GM06990 (cell line): ENCODE results near the gene MDFIC2.
A peak's percentile ranks its signal among the peaks of the same experiment; 100 is the strongest.

ENCODE experiments used
- DNase-seq: peaks from one replicate; pipeline ENCODE4 v3.0.0-alpha.2; 2011; ENCODE audit not compliant: insufficient read length; ENCODE audit errors: extremely low read depth
- H3K27me3 ChIP-seq: replicated peaks from 2 replicates; pipeline ENCODE4 v1.6.0; 2011; ENCODE audit warnings: low read length; ENCODE audit not compliant: control insufficient read depth, insufficient read depth
- H3K36me3 ChIP-seq: 2 replicates; pipeline ENCODE4 v1.5.1; 2011; ENCODE audit warnings: low read length; ENCODE audit not compliant: control insufficient read depth, insufficient read depth
- H3K4me3 ChIP-seq: replicated peaks from 2 replicates; pipeline ENCODE4 v1.5.1; 2011; ENCODE audit warnings: low read depth, mild to moderate bottlenecking, control low read depth, low read length
- CTCF ChIP-seq: IDR thresholded peaks from 2 replicates; pipeline ENCODE4 v1.5.1; 2011; ENCODE audit warnings: low read length, control low read depth, mild to moderate bottlenecking, inconsistent platforms; ENCODE audit not compliant: insufficient read depth, poor library complexity, severe bottlenecking

The MDFIC2 gene

DNA sequence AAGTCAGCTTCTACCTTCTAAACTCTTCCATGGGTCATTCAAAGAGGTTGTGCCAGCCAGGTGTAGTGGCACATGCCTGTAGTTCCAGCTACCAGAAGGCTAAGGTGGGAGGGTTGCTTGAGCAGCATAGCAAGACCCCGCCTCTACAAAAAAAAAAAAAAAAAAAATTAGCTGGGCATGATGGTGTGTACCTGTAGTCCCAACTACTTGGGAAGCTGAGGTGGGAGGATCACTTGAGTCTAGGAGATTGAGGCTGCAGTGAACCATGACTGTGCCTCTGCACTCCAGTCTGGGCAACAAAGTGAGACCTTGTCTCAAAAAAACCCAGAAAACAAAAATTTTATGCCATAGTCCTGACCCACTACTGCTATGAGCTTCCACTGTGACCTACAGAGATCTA lies 126.8 kb downstream of the MDFIC2 start:
- Histone ChIP-seq H3K4me3 (no peak overlapping the region), H3K27me3 (no peaks in the 10 kb centered on the region), H3K36me3 (no peaks in the 10 kb centered on the region)
- DNase-seq, result no peak
- no peak for TF ChIP-seq CTCF

DNA sequence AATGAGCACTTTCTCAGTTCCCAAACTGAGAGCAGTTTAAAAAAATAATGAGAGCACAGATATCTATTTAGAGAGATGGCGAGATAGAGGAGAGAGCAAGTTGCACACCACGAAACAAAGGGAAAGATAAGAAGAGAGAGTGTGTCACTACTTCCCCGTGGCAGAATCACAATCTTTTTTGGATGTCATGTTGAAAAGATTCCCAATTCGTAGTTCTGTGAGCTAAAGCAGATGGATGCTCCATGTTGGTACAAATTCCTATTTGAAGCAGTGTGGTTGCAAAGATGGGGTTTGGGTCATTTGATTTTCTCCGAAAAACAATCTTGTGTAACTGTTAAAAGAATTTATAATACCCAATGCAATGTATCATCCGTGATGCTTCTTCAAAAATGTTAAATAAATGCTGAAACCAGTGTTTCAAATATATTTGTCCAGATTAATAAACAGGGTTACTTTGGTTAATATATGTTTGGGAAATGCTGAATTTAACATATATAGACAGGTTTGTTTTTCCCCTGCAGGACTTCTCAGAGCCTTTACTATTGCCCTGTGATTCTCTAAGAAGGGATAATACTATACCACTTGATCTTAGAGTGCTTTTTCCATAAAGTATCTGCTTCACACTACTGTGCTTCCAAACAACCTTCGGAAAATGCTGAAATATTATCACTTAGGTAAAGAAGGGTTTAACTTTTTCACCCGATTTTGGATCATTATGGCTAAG lies 128.5 kb downstream of the MDFIC2 start:
- Histone ChIP-seq H3K36me3 (no peaks in the 10 kb centered on the region), H3K4me3 (no peak overlapping the region), H3K27me3 (no peaks in the 10 kb centered on the region)
- DNase-seq, result no peak
- TF ChIP-seq CTCF, result no peak

- no peaks in the 10 kb centered on the region for H3K36me3 ChIP-seq
- H3K4me3 ChIP-seq, result no peak overlapping the region
- no peak for DNase-seq
- no peaks in the 10 kb centered on the region for H3K27me3 ChIP-seq
- no peak for TF ChIP-seq CTCF
These were observed 130.3 kb downstream of the MDFIC2 start for GRCh38 chr3:70182166-70182565.

GRCh38 chr3:70180664-70181063 lies 131.8 kb downstream of the MDFIC2 start:
- Histone ChIP-seq H3K27me3 (no peaks in the 10 kb centered on the region), H3K36me3 (no peaks in the 10 kb centered on the region), H3K4me3 (no peak overlapping the region)
- peak; percentile 24 for DNase-seq
- no peak for TF ChIP-seq CTCF

DNA sequence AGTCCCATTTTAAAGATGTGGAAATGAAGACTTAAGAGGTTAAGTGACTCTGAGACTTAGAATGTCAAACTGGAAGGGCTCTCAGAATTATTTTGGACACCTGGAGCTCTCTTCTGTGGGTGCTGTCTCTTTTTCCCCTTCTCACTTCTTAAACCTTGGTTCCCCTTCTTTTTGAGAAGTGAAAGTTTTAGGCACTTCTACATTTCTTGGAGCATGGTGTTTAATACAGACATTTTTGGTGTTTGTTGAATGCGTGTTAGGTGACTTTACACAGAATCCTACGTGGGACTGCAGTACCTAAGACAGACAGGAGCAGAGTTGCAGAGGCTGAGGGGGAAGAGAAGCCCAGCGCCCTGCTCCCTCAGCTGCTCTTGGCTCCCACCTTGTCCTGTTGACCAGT lies 133.3 kb downstream of the MDFIC2 start:
- TF ChIP-seq CTCF, result no peak
- H3K4me3 ChIP-seq, result no peak overlapping the region
- peak; percentile 28 for DNase-seq

DNA sequence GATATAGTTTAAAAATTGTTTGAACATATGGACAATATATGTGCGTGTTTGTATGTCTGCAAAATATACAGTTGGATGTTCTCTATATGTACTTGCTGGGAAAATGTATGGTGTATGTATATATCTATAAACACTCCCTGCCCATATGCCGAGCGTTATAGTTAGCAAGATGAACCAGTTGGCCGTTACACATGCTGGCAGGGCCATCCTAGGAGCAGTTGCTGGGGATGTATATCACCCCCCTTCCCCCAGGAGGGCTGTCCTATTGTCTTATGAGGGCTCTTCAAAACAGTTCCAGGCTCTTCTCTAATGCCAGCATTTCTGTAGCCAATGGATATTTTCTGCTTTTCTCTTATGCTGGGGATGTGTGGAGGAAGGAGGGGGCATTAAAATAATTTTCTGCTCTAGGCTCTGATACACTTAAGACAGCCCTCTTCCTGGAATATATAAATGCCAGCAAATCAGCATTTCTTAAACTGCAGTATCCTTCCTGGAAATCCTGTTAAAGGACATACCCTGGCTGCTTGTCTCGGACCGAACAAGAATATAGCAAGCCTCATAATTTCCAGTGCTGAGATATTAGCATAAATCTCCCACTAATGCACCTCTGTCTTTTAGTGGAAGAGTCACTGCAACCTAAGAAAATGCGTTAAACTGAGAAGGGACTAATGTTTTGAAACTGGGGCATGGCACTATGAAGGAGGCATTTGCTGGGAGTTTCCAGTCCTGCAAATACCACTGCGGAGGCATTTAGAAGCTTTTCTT lies 134.4 kb downstream of the MDFIC2 start:
- no peaks in the 10 kb centered on the region for H3K36me3 ChIP-seq
- TF ChIP-seq CTCF, result no peak
- DNase-seq, result no peak
- H3K4me3 ChIP-seq, result no peak overlapping the region
- H3K27me3 ChIP-seq, result no peaks in the 10 kb centered on the region

More for the DNA sequence above, 133.3 kb downstream of the MDFIC2 start:
- Histone ChIP-seq H3K36me3 (no peaks in the 10 kb centered on the region), H3K27me3 (no peaks in the 10 kb centered on the region)
